Measurements from ENCODE around the gene RAB24. TPM values are rescaled to one million over a fixed set of nuclear protein-coding genes. Genes with fewer than 3 reads are reported as not detected.
"Not testable (repeated sequence)": the region's sequence is repeated elsewhere in the genome, so short reads cannot be mapped to it uniquely, and the experiment has no call there.

The RAB24 gene
- total RNA-seq, 1 donor = 14.2 TPM

GRCh38 chr5:177310757-177311391 lies 7.4 kb upstream of the RAB24 start:
- peak overlapping the region; percentile 64 for H3K4me3 ChIP-seq (ENCODE audit: low read depth, low read length)
- DNase-seq (ENCODE audit: low read depth) = no peak
- TF ChIP-seq CTCF (IDR thresholded peaks at IDR 0.05; ENCODE audit: insufficient read depth, low read depth, low read length) = no peak

GRCh38 chr5:177310332-177310731 lies 6.8 kb upstream of the RAB24 start:
- H3K4me3 ChIP-seq (ENCODE audit: low read depth, low read length) = peak overlapping the region; percentile 64
- no peak for TF ChIP-seq CTCF (IDR thresholded peaks at IDR 0.05; ENCODE audit: insufficient read depth, low read depth, low read length)

GRCh38 chr5:177309351-177310191 lies 6.1 kb upstream of the RAB24 start:
- peak; percentile 69 for DNase-seq (ENCODE audit: low read depth)
- TF ChIP-seq CTCF (IDR thresholded peaks at IDR 0.05; ENCODE audit: insufficient read depth, low read depth, low read length) = peak; percentile 92
- no peak overlapping the region for H3K4me3 ChIP-seq (ENCODE audit: low read depth, low read length)

More at GRCh38 chr5:177310332-177310731, 6.8 kb upstream of the RAB24 start:
- no peak for DNase-seq (ENCODE audit: low read depth)

GRCh38 chr5:177308740-177309139 lies 5.2 kb upstream of the RAB24 start:
- no peak overlapping the region for H3K4me3 ChIP-seq (ENCODE audit: low read depth, low read length)
- no peak for DNase-seq (ENCODE audit: low read depth)
- TF ChIP-seq CTCF (IDR thresholded peaks at IDR 0.05; ENCODE audit: insufficient read depth, low read depth, low read length) = no peak

- TF ChIP-seq CTCF (IDR thresholded peaks at IDR 0.05; ENCODE audit: insufficient read depth, low read depth, low read length) = no peak
These were observed 4.2 kb upstream of the RAB24 start for GRCh38 chr5:177307544-177308363.

GRCh38 chr5:177306674-177307543 lies 3.4 kb upstream of the RAB24 start:
- no peak overlapping the region for H3K4me3 ChIP-seq (ENCODE audit: low read depth, low read length)
- DNase-seq (ENCODE audit: low read depth) = no peak
- no peak for TF ChIP-seq CTCF (IDR thresholded peaks at IDR 0.05; ENCODE audit: insufficient read depth, low read depth, low read length)

More at GRCh38 chr5:177307544-177308363, 4.2 kb upstream of the RAB24 start:
- DNase-seq (ENCODE audit: low read depth) = no peak
- no peak overlapping the region for H3K4me3 ChIP-seq (ENCODE audit: low read depth, low read length)

- DNase-seq (ENCODE audit: low read depth); H3K4me3 ChIP-seq (ENCODE audit: low read depth, low read length): not testable (repeated sequence)
These were observed 2.7 kb upstream of the RAB24 start for GRCh38 chr5:177306103-177306640.
